Thyroid gland (tissue), 4 donors: ENCODE results near the gene IKZF4. TPM values are rescaled to one million over a fixed set of nuclear protein-coding genes. Genes with fewer than 3 reads are reported as not detected.

Experiments used
- DNase-seq, 2 donors: peaks; one replicate each; pipeline ENCODE4 v3.0.0-alpha.2; 2019
- H3K27ac ChIP-seq, 3 donors: fragments of 200-600 bp; sonication (generic); 1 replicate in 2 of 3; 2 replicates in 1 of 3; pipeline ENCODE4 v1.5.1; 2016 to 2019; ENCODE audit warnings: mild to moderate bottlenecking in 1 of 3, moderate library complexity in 1 of 3
- H3K27me3 ChIP-seq: fragments of 200-600 bp; sonication (generic); one replicate; pipeline ENCODE4 v1.5.1; 2019
- H3K36me3 ChIP-seq, 2 donors: fragments of 200-600 bp; sonication (generic); one replicate each; pipeline ENCODE4 v1.5.1; 2016 to 2019
- H3K4me1 ChIP-seq, 2 donors: fragments of 200-600 bp; sonication (generic); one replicate each; pipeline ENCODE4 v1.5.1; 2017 to 2019
- H3K4me3 ChIP-seq, 3 donors: fragments of 200-600 bp; sonication (generic); replicated peaks in 1 of 3; 1 replicate in 2 of 3; 2 replicates in 1 of 3; pipeline ENCODE4 v1.5.1; 2016; ENCODE audit warnings: mild to moderate bottlenecking in 1 of 3
- H3K9me3 ChIP-seq: fragments of 200-600 bp; sonication (generic); one replicate; pipeline ENCODE4 v1.5.1; 2017
- CTCF ChIP-seq, 6 experiments: fragments of 200-600 bp in 3 of 6; fragments of 450-650 bp in 3 of 6; sonication (generic) in 3 of 6; IDR thresholded peaks; one replicate each; pipeline ENCODE4 v1.5.1; 2016 to 2019; ENCODE audit warnings: antibody characterized with exemption in 6 of 6, mild to moderate bottlenecking in 2 of 6, inconsistent platforms in 1 of 6, moderate library complexity in 1 of 6
- POLR2A ChIP-seq, 2 donors: fragments of 450-650 bp; IDR thresholded peaks; one replicate each; pipeline ENCODE4 v1.6.1; 2017; ENCODE audit warnings: antibody characterized with exemption in 2 of 2, mild to moderate bottlenecking in 2 of 2, moderate library complexity in 1 of 2
- WGBS, 2 donors: methylation state at CpG; one replicate each; pipeline ENCODE4 v1.1.5; 2017; 5-methylcytosine and 5-hydroxymethylcytosine counted together
- intact Hi-C: fragments of 100-400 bp; cut with DNase I; formaldehyde crosslinking; loops from one replicate; pipeline ENCODE4 v1.15.1; 2023
- total RNA-seq, 4 donors: library from RNA; depleted of rRNA; stranded (reverse); fragments of >200 nt; gene quantifications; one replicate each; pipeline ENCODE4 v1.2.3, GENCODE V29; 2016

Gene IKZF4
- total RNA-seq, 4 donors from 2014 or later = 4.2 to 10.9 (median 9.4) TPM

- TF ChIP-seq POLR2A (IDR thresholded peaks at IDR 0.05) (no peak), CTCF (IDR thresholded peaks at IDR 0.05) (no peak)
- H3K27me3 ChIP-seq = no peaks in the 10 kb centered on the region
- intact Hi-C loops = loop anchor here (5.0 kb wide), 1 partner anchor 36 kb away; no protein-coding TSS in a partner anchor
Observed at GRCh38 chr12:55991110-55991509, 29.7 kb upstream of the IKZF4 start.

GRCh38 chr12:55993230-55993853 lies 27.5 kb upstream of the IKZF4 start:
- H3K4me3 ChIP-seq = no peak overlapping the region
- H3K36me3 ChIP-seq = peaks cover 42 to 57% of the 10 kb centered on the region in 2 donors

More at GRCh38 chr12:55991110-55991509, 29.7 kb upstream of the IKZF4 start:
- Histone ChIP-seq H3K4me1 (no peaks in the 10 kb centered on the region), H3K4me3 (no peak overlapping the region), H3K9me3 (no peaks in the 10 kb centered on the region), H3K27ac (no peak overlapping the region), H3K36me3 (peaks cover 60 to 73% of the 10 kb centered on the region in 2 donors)
- 88 to 90% methylated on average over 3 of the region's 3 CpGs for WGBS, 2 donors
- no peak for DNase-seq

GRCh38 chr12:55995366-55995765 lies 25.5 kb upstream of the IKZF4 start:
- Histone ChIP-seq H3K36me3 (peaks cover 34 to 39% of the 10 kb centered on the region in 2 donors), H3K9me3 (no peaks in the 10 kb centered on the region), H3K4me3 (no peak overlapping the region), H3K27ac (no peak overlapping the region), H3K27me3 (no peaks in the 10 kb centered on the region), H3K4me1 (peaks cover 11 to 13% of the 10 kb centered on the region in 2 donors)
- intact Hi-C loops = no loop called here
- TF ChIP-seq POLR2A (IDR thresholded peaks at IDR 0.05) (no peak), CTCF (IDR thresholded peaks at IDR 0.05) (no peak)
- WGBS, 2 donors = 87 to 89% methylated on average over 8 of the region's 8 CpGs
- no peak for DNase-seq

More at GRCh38 chr12:55993230-55993853, 27.5 kb upstream of the IKZF4 start:
- intact Hi-C loops = loop anchor here (5.0 kb wide), 1 partner anchor 34 kb away; no protein-coding TSS in a partner anchor
- Histone ChIP-seq H3K27ac (no peak overlapping the region), H3K4me1 (peaks cover 9% of the 10 kb centered on the region in 2 donors), H3K9me3 (no peaks in the 10 kb centered on the region), H3K27me3 (no peaks in the 10 kb centered on the region)
- DNase-seq = no peak
- TF ChIP-seq CTCF (IDR thresholded peaks at IDR 0.05) (no peak), POLR2A (IDR thresholded peaks at IDR 0.05) (no peak)
- WGBS, 2 donors = 89 to 91% methylated on average over 4 of the region's 4 CpGs

GRCh38 chr12:55996201-55996714 lies 24.6 kb upstream of the IKZF4 start:
- peak overlapping the region; percentile 41 to 54 (median 51) for H3K4me3 ChIP-seq
- no peaks in the 10 kb centered on the region for H3K9me3 ChIP-seq
- TF ChIP-seq CTCF (IDR thresholded peaks at IDR 0.05) = peak; percentile 60 to 88 (median 86)
- TF ChIP-seq POLR2A (IDR thresholded peaks at IDR 0.05) = no peak
- WGBS, 2 donors = 35 to 40% methylated on average over 14 of the region's 14 CpGs
- peaks cover 25 to 30% of the 10 kb centered on the region in 2 donors for H3K36me3 ChIP-seq
- peaks cover 11 to 13% of the 10 kb centered on the region in 2 donors for H3K4me1 ChIP-seq
- intact Hi-C loops = no loop called here
- H3K27ac ChIP-seq = peak overlapping the region; percentile 65 to 83 (median 72)
- peak; percentile 57 to 64 for DNase-seq
- no peaks in the 10 kb centered on the region for H3K27me3 ChIP-seq
